ENCODE measurements around the gene SEPTIN1. TPM values are rescaled to one million over a fixed set of nuclear protein-coding genes. Genes with fewer than 3 reads are reported as not detected.
A peak's percentile ranks its signal among the peaks of the same experiment; 100 is the strongest.

Gene SEPTIN1
- total RNA-seq, 1 donor from 2014 or later, result 0.69 TPM

DNA sequence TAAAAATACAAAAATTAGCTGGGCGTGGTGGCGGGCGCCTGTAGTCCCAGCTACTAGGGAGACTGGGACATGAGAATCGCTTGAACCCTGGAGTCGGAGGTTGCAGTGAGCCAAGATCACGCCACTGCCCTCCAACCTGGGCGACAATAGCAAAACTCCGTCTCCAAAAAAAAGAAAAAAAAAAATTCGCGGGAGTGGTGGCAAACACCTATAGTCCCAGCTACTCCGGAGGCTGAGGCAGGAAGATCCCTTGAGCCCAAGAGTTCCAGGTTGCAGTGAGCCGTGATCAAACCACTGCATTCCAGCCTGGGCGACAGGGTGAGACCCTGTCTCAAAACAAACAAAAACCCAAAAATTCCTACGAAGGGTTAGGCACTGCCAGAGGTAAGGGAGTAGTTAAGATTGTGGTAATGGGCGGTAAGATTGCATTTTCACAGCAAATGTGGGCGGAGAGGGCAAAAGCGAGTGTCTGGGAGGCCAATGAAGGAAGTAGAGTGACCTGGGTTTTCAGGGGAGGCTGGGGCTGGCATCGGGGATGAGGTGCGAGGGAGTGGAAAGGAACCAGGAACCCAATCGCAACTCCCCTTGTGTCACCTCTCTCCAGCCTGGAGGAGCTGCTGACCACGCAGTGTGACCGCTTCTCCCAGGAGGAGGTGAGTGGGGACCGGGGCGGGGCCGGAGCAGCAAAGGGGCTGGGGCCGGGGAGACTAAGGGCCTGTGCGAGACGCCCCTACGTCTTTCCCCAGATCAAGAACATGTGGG, 5.1 kb downstream of the SEPTIN1 start:
- DNase-seq, result no peak

DNA sequence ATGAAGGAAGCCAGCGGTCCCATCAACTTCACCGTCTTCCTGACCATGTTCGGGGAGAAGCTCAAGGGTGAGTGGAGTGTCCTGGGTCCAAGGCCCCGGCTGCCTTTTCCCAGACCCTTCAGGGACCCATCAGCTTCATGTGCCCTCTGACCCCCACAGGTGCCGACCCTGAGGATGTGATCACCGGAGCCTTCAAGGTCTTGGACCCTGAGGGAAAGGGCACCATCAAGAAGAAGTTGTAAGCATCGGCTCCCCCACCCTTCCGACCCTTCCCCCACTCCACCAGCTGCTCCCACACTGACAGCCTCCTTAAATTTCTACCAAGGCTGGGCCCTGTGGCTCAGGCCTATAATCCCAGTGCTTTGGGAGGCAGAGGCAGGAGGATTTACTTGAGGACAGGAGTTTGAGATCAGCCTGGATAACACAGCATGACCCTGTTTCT, 5.9 kb downstream of the SEPTIN1 start:
- no peak for DNase-seq

DNA sequence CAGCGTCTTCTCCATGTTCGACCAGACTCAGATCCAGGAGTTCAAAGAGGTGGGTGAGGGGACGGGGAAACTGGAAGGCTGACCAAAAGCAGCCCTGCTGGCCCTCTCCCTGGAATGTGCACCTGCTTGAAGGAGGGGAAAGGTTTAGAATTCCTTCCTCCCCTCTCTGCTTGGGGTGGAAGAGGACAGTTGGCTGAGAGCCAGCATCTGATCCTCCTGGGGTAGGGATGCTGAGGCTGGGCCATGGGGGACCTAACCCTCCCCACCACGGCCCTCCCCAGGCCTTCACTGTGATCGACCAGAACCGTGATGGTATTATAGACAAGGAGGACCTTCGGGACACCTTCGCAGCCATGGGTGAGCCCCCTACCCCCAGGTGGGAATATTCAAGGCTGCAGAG, 6.5 kb downstream of the SEPTIN1 start:
- no peak for DNase-seq

DNA sequence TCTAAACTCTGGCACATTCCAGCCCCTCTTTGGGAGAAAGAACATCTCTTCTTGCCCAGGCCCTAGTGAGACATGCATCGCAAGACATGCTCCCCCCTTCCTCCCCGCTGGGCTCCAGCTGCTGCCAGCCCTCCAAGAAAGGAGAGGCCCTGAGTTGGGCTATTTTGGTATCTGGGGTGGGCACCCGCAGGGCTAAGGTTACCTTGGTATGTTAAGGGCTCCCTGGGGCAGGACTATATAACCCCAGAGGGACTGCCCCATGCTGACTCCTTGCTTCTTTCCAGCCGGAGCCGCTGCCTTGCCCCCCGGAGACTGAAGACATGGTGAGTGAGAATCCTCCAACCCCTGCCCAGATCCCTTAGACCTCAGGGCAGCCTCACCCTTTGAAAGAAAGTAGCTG, 7.8 kb downstream of the SEPTIN1 start, which contains the start of gene MYL11:
MYL11 (plus strand) TSS at position 265 of the 400 bp plus-strand sequence; CDS start at position 321, 56 bp downstream.
- no peak for DNase-seq

DNA sequence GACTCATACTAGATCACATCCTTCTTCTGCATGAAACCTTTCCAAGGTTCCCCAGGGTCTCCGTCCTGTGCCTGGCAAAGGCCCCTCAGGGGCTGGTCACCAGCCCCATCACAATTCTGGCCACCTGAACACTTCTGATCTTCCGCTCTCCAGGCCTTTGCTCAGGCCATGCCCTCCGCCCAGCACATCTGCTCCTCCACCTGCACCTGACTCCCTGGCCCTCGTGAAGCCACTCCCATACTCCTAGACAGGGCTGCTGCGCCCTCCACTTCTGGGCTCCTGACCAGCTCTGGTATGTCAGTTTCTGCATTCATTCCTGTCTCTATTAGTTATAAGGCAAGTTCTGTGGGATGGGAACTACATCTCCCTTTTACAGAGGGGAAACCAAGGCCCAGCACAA, 9.6 kb downstream of the SEPTIN1 start:
- no peak for DNase-seq

DNA sequence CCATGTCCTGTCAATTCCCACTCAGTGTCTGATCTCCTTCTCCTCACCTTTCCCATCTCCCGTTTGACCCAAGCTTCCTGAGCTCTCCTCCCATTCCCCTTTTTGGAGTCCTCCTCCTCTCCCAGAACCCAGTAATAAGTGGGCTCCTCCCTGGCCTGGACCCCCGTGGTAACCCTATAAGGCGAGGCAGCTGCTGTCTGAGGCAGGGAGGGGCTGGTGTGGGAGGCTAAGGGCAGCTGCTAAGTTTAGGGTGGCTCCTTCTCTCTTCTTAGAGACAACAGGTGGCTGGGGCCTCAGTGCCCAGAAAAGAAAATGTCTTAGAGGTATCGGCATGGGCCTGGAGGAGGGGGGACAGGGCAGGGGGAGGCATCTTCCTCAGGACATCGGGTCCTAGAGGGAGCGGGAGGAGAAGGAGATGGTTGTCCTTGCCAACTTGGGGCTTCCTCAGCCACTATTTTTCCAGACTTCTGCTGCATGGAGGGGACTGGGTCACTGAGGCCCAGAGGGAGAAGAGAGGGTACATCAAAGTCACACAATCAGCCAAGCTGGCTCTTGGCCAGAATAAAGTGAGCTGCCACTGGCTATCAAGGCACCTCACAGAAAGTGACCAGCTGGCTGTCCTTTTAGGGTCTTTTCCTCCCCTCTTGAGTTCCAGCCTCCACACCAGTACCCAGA, 10.2 kb downstream of the SEPTIN1 start:
- no peak for DNase-seq

DNA sequence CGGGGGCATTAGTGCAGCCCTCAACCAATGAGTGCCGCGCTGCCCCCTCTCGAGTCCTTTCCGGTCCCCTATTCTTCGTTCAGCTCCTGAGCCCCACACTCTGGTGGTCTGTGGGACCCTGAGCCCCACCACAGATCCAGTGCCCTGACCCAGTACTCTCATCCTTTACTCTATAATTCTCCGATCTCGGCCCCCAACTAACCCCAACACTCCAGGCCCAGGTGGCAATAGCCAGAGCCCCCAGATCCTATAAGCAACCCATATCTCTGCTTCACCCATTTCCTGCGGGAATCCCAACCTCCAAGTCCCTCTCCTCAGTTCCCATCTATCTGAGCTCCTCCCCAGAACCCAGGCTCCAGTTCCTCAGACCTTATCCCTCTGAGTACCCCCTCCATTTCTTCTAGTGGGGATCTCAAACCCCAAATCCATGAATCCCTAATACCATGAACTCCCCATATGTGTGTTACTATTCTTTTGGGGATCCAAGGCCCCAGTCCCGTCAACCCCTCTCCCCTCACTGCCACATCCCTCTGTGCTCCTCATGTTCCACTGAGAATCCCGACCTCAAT, 11.0 kb downstream of the SEPTIN1 start:
- no peak for DNase-seq

DNA sequence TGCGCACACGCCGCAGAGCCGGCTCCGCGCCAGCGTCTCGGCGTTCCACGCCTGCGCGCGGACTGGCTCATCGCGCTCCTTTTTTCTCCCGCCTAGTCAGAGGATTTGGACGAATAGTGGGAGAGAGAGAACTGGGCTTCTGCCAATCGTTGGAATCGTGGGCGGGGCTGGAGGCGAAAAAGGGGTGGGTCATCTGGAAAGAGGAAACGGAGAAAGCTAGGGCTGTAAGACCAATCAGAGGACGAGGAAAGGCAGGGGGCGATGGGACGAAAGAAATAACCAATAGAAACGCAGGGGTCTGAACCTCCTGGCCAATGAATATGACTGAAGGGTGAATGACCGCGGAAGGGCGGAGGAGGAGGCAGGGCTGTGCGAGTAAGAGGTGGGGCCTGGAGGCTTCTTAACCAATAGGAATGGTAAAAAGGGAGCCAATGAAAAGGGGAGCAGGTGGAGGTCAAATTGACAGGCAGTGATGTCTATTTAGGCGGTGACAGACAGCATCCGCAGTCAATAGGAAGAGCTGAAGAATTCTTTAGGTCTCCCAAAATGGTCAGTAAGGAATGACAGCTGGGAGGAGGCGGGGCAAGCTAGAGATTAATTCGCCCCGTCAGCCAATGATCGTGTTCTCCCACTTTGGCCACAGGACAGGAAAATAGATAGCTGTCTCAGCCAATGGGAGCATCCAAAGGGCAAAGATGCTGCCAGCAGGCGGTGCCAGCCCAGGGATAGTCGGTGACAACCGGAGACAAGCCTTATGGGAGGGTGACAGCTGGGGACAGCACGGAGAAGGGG, 11.7 kb downstream of the SEPTIN1 start, which contains the start of gene TBC1D10B:
TBC1D10B (minus strand) TSS at position 39 of the 792 bp plus-strand sequence. CDS start 311 bp downstream, outside the sequence.
- DNase-seq, result peak; percentile 100

DNA sequence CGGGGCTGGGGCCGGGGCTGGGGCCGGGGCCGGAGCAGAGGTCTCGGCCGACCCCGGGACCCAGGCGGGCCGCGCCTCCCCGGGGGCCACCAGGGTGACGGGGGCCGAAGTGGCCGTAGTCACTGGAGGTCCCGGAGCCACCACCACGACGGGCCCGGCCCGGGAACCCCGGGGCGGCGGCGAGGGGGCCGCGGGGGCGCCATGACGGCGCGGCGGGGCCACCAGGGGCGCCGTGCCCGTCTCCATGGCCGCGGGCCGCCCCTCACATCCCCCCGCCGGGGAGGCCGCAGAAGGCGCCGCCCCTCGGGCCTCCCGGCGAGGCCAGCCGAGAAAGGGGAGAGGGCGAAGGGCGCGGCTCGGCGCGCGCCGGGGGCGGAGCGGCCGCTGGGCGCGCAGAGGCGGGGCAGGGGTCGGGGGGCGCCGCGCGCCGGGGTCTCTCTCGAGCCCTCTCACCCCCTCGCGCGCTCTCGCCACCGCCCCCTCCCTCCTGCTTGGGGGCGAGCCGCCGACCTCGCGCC, 12.4 kb downstream of the SEPTIN1 start:
- no peak for DNase-seq

DNA sequence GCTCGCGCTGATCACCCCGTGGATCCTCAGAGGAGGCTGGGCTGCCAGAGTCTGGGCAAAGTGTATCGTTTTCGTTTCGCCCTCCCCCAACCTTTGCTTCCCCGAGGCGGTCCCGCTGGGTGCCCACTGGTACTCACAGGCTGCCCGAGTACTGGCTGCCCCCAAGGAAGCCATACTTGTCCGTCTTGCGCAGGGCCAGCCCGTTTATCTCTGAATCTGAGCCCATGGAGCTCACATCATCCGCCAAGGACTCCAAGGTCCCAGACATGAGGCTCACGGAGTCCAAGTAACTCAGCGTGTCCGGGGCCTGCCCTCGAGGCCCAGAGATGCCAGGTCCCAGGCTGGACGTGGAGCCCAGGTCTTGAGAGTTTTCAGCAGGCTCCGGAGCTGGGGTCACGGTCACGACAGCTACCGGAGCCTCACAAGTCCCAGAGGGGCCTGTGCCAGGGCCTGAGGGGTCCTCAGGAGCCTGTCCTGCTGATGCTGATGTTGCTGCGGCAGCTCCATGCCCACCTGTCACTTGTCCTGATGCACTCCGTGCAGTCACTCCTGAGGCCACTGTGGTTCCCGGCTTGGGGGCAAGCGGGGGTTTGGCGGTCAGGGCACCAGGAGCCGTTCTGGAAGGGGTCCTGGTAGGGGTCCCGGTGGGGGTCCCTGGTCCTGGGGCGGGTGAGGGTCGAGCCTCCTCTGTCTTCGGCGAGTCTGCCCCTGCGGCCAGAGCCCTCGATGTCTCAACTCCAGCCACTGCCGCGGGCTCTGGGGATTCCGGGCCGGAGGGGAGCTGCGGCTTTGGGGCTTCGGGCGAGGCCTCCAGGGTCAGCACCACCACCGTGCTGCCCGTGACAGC, 13.0 kb downstream of the SEPTIN1 start:
- no peak for DNase-seq

DNA sequence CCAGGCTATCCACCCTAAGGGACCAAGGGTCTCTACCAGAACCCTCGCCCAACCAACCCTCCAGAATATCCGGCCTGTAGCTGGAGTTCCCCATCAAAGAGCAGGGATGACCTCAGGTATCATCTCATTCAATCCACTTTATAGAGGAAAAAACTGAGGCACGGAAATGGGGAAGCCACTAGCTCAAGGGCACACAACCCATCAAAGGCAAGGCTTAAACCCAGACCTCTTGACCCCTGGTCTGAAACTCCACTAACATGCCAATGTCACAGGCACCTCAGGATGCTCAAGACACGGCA, 13.6 kb downstream of the SEPTIN1 start:
- DNase-seq, result no peak

DNA sequence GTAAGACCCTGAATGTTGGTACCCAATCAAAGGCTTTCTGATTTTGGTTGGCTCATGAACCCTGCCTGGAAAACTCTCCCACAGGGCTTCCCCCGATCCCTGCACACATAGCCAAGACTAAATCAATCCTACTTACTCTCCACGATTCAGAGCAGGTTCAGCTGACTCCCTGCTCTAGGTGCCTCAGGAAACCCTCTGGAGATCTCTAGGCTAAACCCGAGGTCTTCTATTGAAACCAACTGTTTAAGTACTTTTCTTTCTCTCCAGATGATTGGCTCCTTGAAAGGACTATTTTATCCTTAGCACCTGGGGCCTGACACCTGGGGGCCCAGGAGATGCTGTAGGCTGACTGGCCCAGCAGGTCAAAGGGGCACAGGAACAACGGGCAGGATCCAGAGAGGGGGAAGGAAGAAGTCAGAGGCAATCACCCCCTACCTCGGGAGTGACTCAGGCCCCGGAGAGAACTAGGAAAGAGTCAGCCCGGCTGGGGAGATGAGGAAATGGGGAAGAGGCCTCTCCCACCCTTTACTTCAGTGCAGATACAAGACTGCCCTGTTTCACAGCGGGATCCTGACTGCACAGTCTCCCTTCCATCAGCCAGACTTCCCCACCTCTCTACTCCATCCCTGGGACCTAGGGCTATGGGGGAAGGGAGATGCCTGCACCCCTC, 14.1 kb downstream of the SEPTIN1 start:
- DNase-seq, result no peak

DNA sequence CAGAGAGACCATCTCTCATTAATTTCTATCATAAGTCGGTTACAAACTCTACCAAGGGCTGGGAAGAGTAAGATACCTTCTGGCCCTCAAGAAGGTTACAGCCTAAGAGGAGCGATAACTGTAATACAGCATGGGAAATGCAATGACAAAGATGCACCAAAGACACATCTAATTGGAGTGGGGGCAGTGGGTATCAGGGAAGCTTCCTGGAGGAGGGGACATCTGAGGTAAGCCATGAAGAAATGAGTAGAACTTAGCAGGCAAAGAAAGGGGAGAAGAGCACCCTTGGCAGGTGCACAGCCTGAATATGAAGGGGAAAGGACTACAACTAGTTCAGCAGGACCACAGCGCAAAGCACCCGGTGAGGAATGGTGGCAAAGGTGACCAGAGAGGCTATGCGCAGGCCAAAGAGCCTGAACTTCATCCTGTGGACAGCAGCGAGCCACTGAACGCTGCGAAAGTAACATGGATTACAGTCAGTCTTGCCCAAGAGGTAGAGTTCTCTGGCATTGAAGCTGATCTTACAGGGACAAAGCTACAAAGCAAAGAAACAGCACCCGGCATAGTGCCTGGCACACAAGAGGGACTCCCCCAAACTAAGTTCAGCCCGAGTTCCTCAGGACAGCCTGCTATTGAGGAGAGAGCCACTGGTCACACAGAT, 14.9 kb downstream of the SEPTIN1 start:
- DNase-seq, result no peak

DNA sequence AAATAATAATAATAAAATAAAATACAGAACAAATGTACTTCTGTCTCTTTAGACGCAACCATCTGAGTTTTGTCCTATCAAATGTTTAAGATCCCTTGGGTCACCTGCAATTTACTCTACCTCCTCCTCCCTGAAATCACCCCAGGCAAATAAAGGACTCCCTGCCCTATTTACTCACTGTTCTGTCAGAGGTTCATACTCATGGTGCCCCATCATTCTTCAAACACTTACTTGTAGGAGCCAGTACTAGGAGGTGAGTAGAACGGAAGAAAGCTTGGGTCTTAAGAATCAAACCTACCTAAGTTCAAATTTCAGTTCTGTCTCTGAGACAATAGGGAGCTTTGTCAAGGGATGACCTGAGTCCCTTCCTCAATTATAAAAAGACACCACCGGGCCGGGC, 15.8 kb downstream of the SEPTIN1 start:
- no peak for DNase-seq

DNA sequence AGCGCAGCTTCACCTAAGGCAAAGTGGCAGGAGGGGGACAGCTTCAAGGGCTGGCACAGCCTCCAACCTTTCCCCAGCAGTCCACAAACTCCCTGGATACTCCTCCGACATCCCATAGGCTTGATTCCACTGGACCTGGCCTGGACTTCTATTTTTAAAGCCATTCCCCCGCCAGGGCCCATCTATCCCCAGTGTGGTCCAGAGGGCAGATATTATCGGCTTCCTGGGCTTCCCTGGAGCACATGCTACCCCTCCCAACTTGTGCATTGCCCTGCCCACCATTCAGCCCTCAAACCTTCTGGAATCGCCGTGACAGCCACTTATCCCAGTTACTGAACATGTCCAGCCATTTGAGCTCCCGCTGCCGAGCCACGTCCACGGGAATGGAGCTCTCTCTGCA, 17.2 kb downstream of the SEPTIN1 start:
- no peak for DNase-seq

DNA sequence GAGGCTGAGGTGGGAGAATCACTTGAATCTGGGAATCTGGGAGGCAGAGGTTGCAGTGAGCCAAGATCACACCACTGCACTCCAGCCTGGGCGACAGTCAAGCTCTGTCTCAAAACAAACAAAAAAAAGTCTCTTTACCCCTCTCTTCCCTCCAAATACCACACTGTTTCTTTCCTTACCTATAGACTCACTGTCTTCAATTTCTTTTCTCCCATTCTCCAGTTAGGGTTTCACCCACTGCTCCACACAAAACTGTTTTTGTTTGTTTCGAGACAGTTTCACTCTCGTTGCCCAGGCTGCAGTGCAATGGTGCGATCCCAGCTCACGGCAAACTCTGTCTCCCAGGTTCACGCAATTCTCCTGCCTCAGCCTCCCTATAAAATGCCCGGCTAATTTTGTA, 21.2 kb downstream of the SEPTIN1 start:
- no peak for DNase-seq

DNA sequence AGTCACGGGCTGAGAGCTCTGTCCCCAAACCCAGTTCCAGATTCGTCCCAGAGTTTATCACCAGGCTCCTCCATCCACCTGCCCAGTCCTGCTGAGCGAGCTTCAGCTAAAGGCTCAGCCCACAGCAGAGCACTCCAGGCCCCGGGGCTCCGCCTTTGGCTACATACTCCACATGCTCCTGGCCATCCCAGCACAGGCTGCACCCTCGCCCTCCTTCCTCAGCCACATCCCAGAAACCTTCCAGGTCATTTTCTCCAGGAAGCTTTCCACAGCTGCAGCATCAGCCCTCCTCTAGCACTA, 22.5 kb downstream of the SEPTIN1 start:
- DNase-seq, result no peak

DNA sequence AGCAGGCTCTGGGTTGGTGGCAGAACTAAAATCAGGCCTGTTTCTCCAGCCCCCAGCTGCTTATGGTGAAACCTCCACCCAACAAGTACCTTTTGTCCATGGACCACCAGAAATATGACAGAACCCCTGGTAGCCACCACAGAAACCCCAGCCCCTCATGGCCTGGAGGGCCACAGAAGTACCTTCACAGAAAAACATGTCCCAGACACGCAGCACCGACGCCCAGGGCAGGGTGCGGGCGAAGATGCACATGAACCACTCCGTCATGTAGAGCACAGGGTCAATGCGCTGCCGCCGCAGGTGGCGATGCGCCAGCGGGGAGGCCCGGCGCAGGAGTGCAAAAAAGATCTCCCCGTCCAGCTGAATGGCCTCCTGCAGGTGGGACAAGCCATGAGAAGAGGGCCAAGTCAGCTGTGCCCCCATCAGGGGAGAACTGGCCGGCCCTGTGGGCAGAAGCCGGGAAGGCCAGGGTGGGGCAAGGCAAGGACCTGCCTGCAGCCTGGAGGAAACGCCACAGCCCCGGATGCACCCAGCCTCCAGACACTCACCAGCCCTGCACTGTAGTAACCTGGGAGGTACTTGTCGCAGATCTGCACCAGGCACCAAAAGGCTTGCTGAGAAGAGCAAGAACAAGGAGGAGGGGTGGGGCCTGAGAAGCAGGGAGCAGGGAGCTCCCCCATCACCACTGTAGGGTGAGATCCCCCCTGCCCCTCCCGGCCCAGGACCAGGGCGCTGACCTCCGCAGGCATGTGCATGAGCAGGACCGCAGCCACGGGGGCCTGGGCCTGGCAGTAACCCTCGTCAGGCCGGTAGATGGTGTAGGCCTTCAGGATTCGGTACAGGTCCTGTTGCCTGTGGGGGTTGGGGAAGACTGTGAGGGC, 23.1 kb downstream of the SEPTIN1 start:
- no peak for DNase-seq

DNA sequence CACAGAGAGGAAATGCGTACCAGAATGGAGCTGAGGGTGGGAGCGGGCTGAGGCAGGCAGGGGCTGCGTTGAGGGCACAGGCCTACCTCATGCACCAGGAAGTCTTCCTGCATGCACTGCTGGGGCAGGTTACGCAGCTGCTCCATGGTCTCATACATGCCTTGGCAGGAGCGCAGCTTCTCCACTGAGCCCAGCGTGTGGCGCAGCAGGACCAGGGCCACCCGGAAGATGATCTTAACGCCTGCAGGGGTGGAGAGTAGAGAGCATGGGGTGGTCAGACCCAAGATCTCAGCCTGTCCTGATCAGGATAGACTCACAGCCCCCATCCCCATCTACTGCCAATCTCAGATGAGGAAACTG, 23.8 kb downstream of the SEPTIN1 start:
- DNase-seq, result no peak
